ENCODE measurements around the gene TRIM7.

DNA sequence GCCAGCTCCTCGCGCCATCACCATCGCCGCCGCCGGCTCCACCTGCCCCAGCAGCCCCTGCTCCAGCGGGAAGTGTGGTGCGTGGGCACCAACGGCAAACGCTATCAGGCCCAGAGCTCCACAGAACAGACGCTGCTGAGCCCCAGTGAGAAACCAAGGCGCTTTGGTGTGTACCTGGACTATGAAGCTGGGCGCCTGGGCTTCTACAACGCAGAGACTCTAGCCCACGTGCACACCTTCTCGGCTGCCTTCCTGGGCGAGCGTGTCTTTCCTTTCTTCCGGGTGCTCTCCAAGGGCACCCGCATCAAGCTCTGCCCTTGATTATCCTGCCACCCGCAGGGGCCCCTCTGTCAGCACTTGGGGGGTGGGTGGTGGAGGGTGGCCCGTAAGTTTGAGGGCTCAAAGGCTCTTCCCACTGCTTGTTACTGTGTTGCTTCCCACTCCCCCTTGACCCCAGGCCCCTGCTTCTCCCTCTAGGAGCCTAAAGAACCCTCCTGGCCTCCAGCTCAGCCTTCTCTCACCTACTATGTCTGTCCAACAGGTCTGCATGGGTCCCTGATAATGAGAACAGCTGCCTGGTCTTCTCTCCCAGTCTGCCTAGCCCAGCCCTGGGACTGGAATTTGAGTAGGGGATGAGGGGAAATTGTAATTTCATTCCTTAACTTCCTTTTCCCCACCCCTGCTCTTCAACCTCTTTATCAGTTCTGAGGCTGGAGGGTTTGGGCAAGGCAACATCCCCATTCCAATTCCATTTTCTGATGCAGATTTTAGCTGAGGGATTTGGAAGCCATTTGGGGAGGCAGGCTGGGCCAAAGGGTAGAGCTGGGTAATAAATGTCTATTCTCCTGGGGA, 29.7 kb upstream of the TRIM7 start:
- TF ChIP-seq EZH2 (IDR thresholded peaks at IDR 0.05; ENCODE audit: insufficient read depth, poor library complexity, severe bottlenecking) = no peak
- TF ChIP-seq EZH2phosphoT487 (IDR thresholded peaks at IDR 0.05; ENCODE audit: insufficient read depth, low read depth) = no peak
